ENCODE data around the gene SMO. TPM values are rescaled to one million over a fixed set of nuclear protein-coding genes. Genes with fewer than 3 reads are reported as not detected.
"Not testable (repeated sequence)": the region's sequence is repeated elsewhere in the genome, so short reads cannot be mapped to it uniquely, and the experiment has no call there.

SMO gene
- total RNA-seq, 1 donor from 2014 or later = 22.1 TPM

DNA sequence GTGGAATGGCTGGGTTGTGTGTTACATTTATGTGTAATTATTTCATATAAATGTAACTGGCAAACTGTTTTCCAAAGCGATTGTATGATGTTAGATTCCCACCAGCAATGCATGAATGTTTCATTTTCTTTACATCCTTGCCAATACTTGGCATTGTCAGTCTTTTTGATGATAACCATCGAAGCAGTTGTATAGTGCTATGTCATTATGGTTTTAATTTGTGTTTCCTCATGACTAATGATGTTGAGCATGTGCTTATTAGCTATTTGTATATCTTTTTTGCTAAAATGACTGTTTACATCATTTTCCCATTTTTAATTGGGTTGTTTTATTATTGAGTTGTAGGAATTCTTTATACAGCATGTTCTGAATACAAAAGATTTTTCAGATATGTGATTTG, 58.7 kb downstream of the SMO start:
- intact Hi-C loops (cut with DNase I) = no loop called here
- TF ChIP-seq POLR2AphosphoS5 (IDR thresholded peaks at IDR 0.05; ENCODE audit: insufficient read depth in 1 of 2, low read depth in 1 of 2) = no peak
- TF ChIP-seq, protein P1, sequence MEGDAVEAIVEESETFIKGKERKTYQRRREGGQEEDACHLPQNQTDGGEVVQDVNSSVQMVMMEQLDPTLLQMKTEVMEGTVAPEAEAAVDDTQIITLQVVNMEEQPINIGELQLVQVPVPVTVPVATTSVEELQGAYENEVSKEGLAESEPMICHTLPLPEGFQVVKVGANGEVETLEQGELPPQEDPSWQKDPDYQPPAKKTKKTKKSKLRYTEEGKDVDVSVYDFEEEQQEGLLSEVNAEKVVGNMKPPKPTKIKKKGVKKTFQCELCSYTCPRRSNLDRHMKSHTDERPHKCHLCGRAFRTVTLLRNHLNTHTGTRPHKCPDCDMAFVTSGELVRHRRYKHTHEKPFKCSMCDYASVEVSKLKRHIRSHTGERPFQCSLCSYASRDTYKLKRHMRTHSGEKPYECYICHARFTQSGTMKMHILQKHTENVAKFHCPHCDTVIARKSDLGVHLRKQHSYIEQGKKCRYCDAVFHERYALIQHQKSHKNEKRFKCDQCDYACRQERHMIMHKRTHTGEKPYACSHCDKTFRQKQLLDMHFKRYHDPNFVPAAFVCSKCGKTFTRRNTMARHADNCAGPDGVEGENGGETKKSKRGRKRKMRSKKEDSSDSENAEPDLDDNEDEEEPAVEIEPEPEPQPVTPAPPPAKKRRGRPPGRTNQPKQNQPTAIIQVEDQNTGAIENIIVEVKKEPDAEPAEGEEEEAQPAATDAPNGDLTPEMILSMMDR (IDR thresholded peaks at IDR 0.05) = no peak
- no peak for TF ChIP-seq POLR2A (IDR thresholded peaks at IDR 0.05)
- DNase-seq (ENCODE audit: extremely low spot score in 2 of 2) = no peak
- Histone ChIP-seq H3K9me3 (no peaks in the 10 kb centered on the region), H3K27ac (no peak overlapping the region), H3K4me3 (no peak overlapping the region), H3K36me3 (no peaks in the 10 kb centered on the region), H3K4me1 (peaks cover 7% of the 10 kb centered on the region), H3K27me3 (no peaks in the 10 kb centered on the region)

DNA sequence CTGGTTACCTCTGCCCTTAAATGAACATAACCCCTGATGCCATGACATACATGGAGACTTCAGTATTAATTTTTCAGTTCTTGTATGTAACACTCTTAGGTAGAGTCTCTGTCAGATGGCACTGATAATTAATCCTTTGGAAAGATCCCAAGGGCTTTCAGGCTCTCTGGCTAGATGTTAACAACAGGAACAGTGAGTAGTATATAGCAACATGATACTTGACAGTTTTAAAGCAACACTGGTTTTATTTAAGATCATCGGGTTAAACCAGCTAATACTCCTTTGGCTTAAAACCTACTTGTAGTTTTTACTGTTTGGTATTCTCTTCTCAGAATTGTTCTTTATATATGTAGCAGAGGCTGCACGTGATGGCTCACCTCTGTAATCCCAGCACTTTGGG, 63.7 kb downstream of the SMO start:
- TF ChIP-seq, protein P1 (IDR thresholded peaks at IDR 0.05) = no peak
- TF ChIP-seq POLR2A (IDR thresholded peaks at IDR 0.05) (no peak), POLR2AphosphoS5 (IDR thresholded peaks at IDR 0.05; ENCODE audit: insufficient read depth in 1 of 2, low read depth in 1 of 2) (no peak)
- H3K4me1 ChIP-seq = peaks cover 17% of the 10 kb centered on the region
- intact Hi-C loops (cut with DNase I) = no loop called here
- no peaks in the 10 kb centered on the region for H3K36me3 ChIP-seq
- DNase-seq (ENCODE audit: extremely low spot score in 2 of 2) = no peak
- H3K4me3 ChIP-seq = no peak overlapping the region
- no peaks in the 10 kb centered on the region for H3K27me3 ChIP-seq
- no peak overlapping the region for H3K27ac ChIP-seq
- H3K9me3 ChIP-seq = no peaks in the 10 kb centered on the region

DNA sequence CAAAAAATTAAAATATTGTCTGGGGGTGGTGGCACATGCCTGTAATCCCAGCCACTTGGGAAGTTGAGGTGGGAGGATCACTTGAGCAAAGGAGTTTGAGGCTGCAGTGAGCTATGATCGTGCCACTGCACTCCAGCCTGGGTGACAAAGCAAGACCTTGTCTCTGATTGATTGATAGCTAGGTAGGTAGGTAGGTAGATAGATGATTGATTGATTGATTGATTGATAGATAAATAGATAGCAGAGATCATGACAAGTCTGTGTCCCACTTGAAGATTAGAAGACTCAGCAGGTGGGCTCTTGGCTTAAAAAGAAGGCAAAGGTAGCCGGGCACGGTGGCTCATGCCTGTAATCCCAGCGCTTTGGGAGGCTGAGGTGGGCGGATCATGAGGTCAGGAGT, 64.2 kb downstream of the SMO start:
- DNase-seq (ENCODE audit: extremely low spot score in 2 of 2); H3K27me3 ChIP-seq; H3K9me3 ChIP-seq; H3K27ac ChIP-seq; H3K4me3 ChIP-seq; intact Hi-C loops (cut with DNase I); H3K36me3 ChIP-seq: not testable (repeated sequence)
- H3K4me1 ChIP-seq = peaks cover 17% of the 10 kb centered on the region

DNA sequence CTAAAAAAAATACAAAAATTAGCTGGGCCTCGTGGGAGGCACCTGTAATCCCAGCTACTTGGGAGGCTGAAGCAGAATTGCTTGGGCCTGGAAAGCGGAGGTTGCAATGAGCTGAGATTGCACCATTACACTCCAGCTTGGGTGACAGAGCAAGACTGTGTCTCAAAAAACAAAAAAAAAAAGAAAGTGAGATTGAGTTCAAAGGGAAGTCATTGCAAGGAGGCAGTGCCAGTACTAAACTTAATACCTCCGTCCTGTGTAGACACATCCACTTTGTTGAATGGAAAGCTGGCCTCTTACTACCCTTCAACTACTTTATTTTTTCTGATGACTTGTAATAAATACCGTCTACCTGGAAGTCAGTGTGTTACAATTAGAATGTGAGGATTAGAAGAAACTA, 67.4 kb downstream of the SMO start:
- H3K4me1 ChIP-seq = peaks cover 17% of the 10 kb centered on the region
- no peak overlapping the region for H3K27ac ChIP-seq
- intact Hi-C loops (cut with DNase I) = no loop called here
- DNase-seq (ENCODE audit: extremely low spot score in 2 of 2) = no peak
- no peaks in the 10 kb centered on the region for H3K36me3 ChIP-seq
- H3K9me3 ChIP-seq = no peaks in the 10 kb centered on the region
- no peaks in the 10 kb centered on the region for H3K27me3 ChIP-seq
- no peak overlapping the region for H3K4me3 ChIP-seq
- TF ChIP-seq POLR2A (IDR thresholded peaks at IDR 0.05) = no peak
- no peak for TF ChIP-seq POLR2AphosphoS5 (IDR thresholded peaks at IDR 0.05; ENCODE audit: insufficient read depth in 1 of 2, low read depth in 1 of 2)
- TF ChIP-seq, protein P1 (IDR thresholded peaks at IDR 0.05) = no peak

DNA sequence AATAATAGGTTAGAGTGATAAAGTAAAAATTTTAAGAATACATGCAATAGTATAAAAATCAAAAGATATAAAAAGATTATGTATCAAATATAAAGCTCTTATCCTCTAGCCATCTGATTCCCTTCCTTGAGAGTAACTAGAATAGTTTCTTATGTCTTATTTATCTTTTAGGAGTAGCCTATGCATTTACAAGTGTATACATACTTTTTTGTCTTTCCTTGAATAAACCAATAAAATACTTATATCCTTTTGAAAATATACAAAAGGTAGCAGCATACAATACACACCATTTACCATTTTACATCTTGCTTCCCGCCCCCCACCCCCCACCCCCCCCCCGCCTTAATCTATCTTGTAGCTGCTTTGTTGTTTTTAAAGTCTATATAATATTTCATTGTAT, 67.8 kb downstream of the SMO start:
- H3K4me1 ChIP-seq = peaks cover 17% of the 10 kb centered on the region
- TF ChIP-seq POLR2A (IDR thresholded peaks at IDR 0.05) (no peak), POLR2AphosphoS5 (IDR thresholded peaks at IDR 0.05; ENCODE audit: insufficient read depth in 1 of 2, low read depth in 1 of 2) (no peak)
- TF ChIP-seq, protein P1 (IDR thresholded peaks at IDR 0.05) = no peak
- intact Hi-C loops (cut with DNase I) = no loop called here
- no peaks in the 10 kb centered on the region for H3K36me3 ChIP-seq
- H3K4me3 ChIP-seq = no peak overlapping the region
- no peaks in the 10 kb centered on the region for H3K27me3 ChIP-seq
- no peak overlapping the region for H3K27ac ChIP-seq
- no peaks in the 10 kb centered on the region for H3K9me3 ChIP-seq
- DNase-seq (ENCODE audit: extremely low spot score in 2 of 2) = no peak

DNA sequence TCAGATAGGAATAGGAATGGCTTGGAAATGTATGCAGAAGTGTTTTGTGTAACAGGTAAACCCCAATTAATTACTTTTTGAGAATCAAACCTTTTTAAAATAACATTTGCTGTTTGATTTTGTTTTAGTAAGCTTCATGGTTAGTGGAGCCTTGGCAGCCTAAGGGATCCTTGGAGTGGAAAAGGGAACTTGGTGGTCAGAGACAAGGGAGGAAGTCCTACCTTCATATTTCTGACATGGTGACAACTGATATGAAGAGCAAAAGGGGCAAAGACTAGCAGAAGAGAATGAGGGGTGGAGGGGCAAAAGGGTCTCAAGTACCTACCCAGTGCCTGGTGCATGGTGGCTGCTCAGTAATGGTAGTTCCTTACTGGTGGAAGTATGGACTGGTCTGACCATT, 68.7 kb downstream of the SMO start:
- no peaks in the 10 kb centered on the region for H3K36me3 ChIP-seq
- no peaks in the 10 kb centered on the region for H3K9me3 ChIP-seq
- peaks cover 9% of the 10 kb centered on the region for H3K4me1 ChIP-seq
- no peak overlapping the region for H3K27ac ChIP-seq
- H3K4me3 ChIP-seq = no peak overlapping the region
- TF ChIP-seq POLR2AphosphoS5 (IDR thresholded peaks at IDR 0.05; ENCODE audit: insufficient read depth in 1 of 2, low read depth in 1 of 2) = no peak
- TF ChIP-seq POLR2A (IDR thresholded peaks at IDR 0.05) = no peak
- TF ChIP-seq, protein P1 (IDR thresholded peaks at IDR 0.05) = no peak
- intact Hi-C loops (cut with DNase I) = no loop called here
- no peaks in the 10 kb centered on the region for H3K27me3 ChIP-seq
- no peak for DNase-seq (ENCODE audit: extremely low spot score in 2 of 2)

All from vagina (tissue), 2 donors.